Measurements from ENCODE around the gene LBP. TPM values are rescaled to one million over a fixed set of nuclear protein-coding genes. Genes with fewer than 3 reads are reported as not detected.
"Not testable (repeated sequence)": the region's sequence is repeated elsewhere in the genome, so short reads cannot be mapped to it uniquely, and the experiment has no call there.

Gene LBP
- total RNA-seq, 1 donor from 2014 or later, result not detected

DNA sequence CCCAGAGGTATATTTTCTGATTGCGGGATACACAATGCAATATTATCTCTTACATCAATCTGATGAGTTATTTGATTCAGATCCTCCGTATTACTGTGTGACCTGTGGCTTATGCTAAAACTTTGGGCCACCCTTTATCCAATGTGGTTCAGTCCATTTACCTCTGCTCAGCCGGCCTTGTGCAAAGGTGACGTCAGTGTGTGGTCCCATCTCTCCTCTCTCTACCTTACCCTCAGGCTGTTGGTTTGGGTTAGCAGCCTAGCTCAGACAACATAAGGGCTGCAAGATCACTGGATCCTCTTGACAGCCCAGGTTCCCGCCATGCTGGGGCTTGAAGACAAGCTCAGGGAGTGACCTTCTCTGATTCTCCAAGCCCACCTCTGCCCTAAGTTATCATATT is 55.8 kb downstream of the LBP start:
- Mint-ChIP-seq H3K27ac (ENCODE audit: unreplicated experiment) (no peak overlapping the region), H3K27me3 (ENCODE audit: low read depth) (no peaks in the 10 kb centered on the region), H3K4me1 (no peaks in the 10 kb centered on the region), H3K36me3 (ENCODE audit: low read depth) (peaks cover 14% of the 10 kb centered on the region), H3K9me3 (peaks cover 3% of the 10 kb centered on the region), H3K4me3 (no peak overlapping the region)
- DNase-seq (ENCODE audit: low read depth, low spot score), result no peak
- TF ChIP-seq, protein P1, sequence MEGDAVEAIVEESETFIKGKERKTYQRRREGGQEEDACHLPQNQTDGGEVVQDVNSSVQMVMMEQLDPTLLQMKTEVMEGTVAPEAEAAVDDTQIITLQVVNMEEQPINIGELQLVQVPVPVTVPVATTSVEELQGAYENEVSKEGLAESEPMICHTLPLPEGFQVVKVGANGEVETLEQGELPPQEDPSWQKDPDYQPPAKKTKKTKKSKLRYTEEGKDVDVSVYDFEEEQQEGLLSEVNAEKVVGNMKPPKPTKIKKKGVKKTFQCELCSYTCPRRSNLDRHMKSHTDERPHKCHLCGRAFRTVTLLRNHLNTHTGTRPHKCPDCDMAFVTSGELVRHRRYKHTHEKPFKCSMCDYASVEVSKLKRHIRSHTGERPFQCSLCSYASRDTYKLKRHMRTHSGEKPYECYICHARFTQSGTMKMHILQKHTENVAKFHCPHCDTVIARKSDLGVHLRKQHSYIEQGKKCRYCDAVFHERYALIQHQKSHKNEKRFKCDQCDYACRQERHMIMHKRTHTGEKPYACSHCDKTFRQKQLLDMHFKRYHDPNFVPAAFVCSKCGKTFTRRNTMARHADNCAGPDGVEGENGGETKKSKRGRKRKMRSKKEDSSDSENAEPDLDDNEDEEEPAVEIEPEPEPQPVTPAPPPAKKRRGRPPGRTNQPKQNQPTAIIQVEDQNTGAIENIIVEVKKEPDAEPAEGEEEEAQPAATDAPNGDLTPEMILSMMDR (conservative IDR thresholded peaks at IDR 0.05), result no peak

DNA sequence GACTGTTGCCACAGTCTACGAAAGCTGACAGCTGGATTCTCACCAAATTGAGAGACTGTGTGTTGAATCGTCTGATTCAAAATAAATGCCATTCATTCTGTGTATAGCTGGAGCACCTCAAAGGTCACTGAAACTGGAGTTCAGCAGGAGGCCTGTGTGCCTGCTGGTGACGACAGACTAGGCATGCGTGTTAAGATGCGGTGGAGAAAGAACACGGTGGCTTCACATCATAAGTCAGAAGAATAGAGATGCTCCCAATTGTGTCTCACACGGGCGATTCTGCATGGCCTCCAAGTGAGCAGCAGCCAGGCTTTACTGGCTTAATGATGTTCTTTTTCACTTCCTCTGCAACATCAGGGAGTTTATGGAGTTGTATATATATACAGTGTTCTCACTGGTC is 56.5 kb downstream of the LBP start:
- no peaks in the 10 kb centered on the region for H3K27me3 Mint-ChIP-seq (ENCODE audit: low read depth)
- peaks cover 3% of the 10 kb centered on the region for H3K9me3 Mint-ChIP-seq
- DNase-seq (ENCODE audit: low read depth, low spot score), result no peak
- no peak overlapping the region for H3K4me3 Mint-ChIP-seq
- peaks cover 15% of the 10 kb centered on the region for H3K36me3 Mint-ChIP-seq (ENCODE audit: low read depth)
- TF ChIP-seq, protein P1 (conservative IDR thresholded peaks at IDR 0.05), result no peak
- H3K27ac Mint-ChIP-seq (ENCODE audit: unreplicated experiment), result no peak overlapping the region
- H3K4me1 Mint-ChIP-seq, result no peaks in the 10 kb centered on the region

DNA sequence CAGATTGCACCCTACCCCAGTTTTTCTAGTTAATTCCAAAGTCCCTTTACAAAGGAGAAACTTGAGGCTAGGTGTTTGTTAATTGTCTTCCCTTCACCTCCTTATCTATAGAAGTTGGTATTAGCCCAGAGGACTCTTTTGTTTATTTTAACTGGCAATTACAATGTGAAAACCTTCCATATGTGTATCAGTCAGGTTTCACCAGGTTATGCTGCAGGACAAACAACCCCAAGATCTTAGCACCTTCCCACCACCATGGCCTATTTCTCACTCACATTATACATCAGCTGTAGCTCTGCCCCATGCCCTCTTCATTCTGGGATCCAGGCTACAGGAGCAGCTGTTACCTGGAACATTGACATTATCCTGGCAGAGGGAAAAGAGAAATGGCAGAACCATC is 57.7 kb downstream of the LBP start:
- H3K27ac Mint-ChIP-seq (ENCODE audit: unreplicated experiment), result no peak overlapping the region
- H3K4me3 Mint-ChIP-seq, result no peak overlapping the region
- DNase-seq (ENCODE audit: low read depth, low spot score), result no peak
- peaks cover 23% of the 10 kb centered on the region for H3K36me3 Mint-ChIP-seq (ENCODE audit: low read depth)
- no peaks in the 10 kb centered on the region for H3K4me1 Mint-ChIP-seq
- TF ChIP-seq, protein P1 (conservative IDR thresholded peaks at IDR 0.05), result no peak
- H3K27me3 Mint-ChIP-seq (ENCODE audit: low read depth), result no peaks in the 10 kb centered on the region
- H3K9me3 Mint-ChIP-seq, result peaks cover 6% of the 10 kb centered on the region

DNA sequence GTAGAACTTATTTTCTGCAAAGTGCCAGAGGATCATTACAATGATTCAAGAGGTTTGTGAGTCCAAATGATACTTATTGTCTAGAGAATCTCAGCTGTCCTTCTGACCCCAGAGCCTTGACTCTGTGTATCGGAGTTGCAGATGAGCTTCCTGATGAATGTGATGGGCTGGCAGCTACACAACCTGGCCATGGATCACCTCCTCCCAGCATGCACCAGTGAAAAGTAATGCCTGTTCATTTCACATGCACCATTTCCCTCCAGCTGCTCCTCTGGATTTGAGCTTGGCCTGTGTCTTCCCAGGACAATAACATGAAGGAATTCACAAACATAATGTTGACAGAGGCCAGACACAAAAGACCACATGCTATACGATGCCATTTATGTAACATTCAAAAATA is 58.9 kb downstream of the LBP start:
- H3K9me3 Mint-ChIP-seq, result peaks cover 6% of the 10 kb centered on the region
- peaks cover 23% of the 10 kb centered on the region for H3K36me3 Mint-ChIP-seq (ENCODE audit: low read depth)
- H3K4me3 Mint-ChIP-seq, result no peak overlapping the region
- DNase-seq (ENCODE audit: low read depth, low spot score), result no peak
- H3K4me1 Mint-ChIP-seq, result no peaks in the 10 kb centered on the region
- TF ChIP-seq, protein P1 (conservative IDR thresholded peaks at IDR 0.05), result no peak
- no peak overlapping the region for H3K27ac Mint-ChIP-seq (ENCODE audit: unreplicated experiment)
- no peaks in the 10 kb centered on the region for H3K27me3 Mint-ChIP-seq (ENCODE audit: low read depth)

DNA sequence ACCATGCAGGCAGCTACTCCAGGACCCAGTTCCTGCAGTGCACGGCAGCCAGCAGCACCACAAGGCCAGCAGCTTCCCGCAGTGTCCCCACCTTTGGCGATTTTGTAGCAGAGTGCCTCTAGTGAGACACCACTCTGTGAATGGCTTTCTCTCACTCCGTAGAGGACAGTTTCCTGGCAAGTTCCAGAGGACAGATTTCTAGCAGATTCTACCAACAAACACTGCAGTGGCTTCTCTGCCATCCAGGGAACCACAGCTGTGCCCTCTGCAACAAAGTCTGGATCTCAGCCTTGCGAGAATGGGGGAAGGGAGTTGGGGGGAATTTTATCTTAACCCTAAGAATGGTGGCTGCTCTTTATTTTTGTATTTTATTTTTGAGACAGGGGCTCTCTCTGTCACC is 60.2 kb downstream of the LBP start:
- Mint-ChIP-seq H3K27ac (ENCODE audit: unreplicated experiment) (no peak overlapping the region), H3K4me3 (no peak overlapping the region), H3K9me3 (peaks cover 6% of the 10 kb centered on the region), H3K36me3 (ENCODE audit: low read depth) (peaks cover 23% of the 10 kb centered on the region), H3K4me1 (no peaks in the 10 kb centered on the region), H3K27me3 (ENCODE audit: low read depth) (no peaks in the 10 kb centered on the region)
- TF ChIP-seq, protein P1 (conservative IDR thresholded peaks at IDR 0.05), result no peak
- DNase-seq (ENCODE audit: low read depth, low spot score), result no peak

DNA sequence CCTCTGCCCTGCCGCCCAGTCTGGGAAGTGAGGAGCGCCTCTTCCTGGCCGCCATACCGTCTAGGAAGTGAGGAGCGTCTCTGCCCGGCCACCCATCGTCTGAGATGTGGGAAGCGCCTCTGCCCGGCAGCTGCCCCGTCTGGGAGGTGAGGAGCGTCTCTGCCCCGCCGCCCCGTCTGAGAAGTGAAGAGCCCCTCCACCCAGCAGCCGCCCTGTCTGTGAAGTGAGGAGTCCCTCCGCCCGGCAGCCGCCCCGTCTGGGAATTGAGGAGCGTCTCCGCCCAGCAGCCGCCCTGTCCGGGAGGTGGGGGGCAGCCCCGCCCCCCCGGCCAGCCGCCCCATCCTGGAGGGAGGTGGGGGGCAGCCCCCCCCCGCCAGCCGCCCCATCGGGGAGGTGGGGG is 61.0 kb downstream of the LBP start:
- no peak overlapping the region for H3K27ac Mint-ChIP-seq (ENCODE audit: unreplicated experiment)
- H3K4me1 Mint-ChIP-seq, result no peaks in the 10 kb centered on the region
- no peaks in the 10 kb centered on the region for H3K27me3 Mint-ChIP-seq (ENCODE audit: low read depth)
- peaks cover 6% of the 10 kb centered on the region for H3K9me3 Mint-ChIP-seq
- DNase-seq (ENCODE audit: low read depth, low spot score), result no peak
- H3K36me3 Mint-ChIP-seq (ENCODE audit: low read depth), result peaks cover 23% of the 10 kb centered on the region
- TF ChIP-seq, protein P1 (conservative IDR thresholded peaks at IDR 0.05), result no peak
- no peak overlapping the region for H3K4me3 Mint-ChIP-seq

DNA sequence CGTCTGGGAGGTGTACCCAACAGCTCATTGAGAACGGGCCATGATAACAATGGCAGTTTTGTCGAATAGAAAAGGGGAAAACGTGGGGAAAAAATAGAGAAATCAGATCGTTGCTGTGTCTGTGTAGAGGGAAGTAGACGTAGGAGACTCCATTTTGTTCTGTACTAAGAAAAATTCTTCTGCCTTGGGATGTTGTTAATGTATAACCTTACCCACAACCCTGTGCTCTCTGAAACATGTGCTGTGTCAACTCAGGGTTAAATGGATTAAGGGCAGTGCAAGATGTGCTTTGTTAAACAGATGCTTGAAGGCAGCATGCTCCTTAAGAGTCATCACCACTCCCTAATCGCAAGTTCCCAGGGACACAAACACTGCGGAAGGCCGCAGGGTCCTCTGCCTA is 61.5 kb downstream of the LBP start:
- H3K4me3 Mint-ChIP-seq; H3K27ac Mint-ChIP-seq (ENCODE audit: unreplicated experiment); H3K27me3 Mint-ChIP-seq (ENCODE audit: low read depth); H3K9me3 Mint-ChIP-seq; H3K4me1 Mint-ChIP-seq; DNase-seq (ENCODE audit: low read depth, low spot score): not testable (repeated sequence)
- H3K36me3 Mint-ChIP-seq (ENCODE audit: low read depth), result peaks cover 24% of the 10 kb centered on the region
